OCI-LY7 (cell line): ENCODE results near the gene SHOX.

Experiments used
- EZH2phosphoT487 ChIP-seq: fragments of 200-600 bp; sonication (generic); IDR thresholded peaks from 2 replicates; pipeline ENCODE4 v1.6.1; 2018; ENCODE audit warnings: low read depth, borderline replicate concordance, mild to moderate bottlenecking, mixed run types, antibody characterized with exemption, low read length, moderate library complexity, mixed read lengths
- TF ChIP-seq, protein P1 (sequence below): fragments of 200-600 bp; sonication (generic); conservative IDR thresholded peaks from 2 replicates; pipeline ENCODE4 v1.5.1; 2014; ENCODE audit warnings: mild to moderate bottlenecking, antibody characterized with exemption, low read length, moderate library complexity, mixed read lengths

DNA sequence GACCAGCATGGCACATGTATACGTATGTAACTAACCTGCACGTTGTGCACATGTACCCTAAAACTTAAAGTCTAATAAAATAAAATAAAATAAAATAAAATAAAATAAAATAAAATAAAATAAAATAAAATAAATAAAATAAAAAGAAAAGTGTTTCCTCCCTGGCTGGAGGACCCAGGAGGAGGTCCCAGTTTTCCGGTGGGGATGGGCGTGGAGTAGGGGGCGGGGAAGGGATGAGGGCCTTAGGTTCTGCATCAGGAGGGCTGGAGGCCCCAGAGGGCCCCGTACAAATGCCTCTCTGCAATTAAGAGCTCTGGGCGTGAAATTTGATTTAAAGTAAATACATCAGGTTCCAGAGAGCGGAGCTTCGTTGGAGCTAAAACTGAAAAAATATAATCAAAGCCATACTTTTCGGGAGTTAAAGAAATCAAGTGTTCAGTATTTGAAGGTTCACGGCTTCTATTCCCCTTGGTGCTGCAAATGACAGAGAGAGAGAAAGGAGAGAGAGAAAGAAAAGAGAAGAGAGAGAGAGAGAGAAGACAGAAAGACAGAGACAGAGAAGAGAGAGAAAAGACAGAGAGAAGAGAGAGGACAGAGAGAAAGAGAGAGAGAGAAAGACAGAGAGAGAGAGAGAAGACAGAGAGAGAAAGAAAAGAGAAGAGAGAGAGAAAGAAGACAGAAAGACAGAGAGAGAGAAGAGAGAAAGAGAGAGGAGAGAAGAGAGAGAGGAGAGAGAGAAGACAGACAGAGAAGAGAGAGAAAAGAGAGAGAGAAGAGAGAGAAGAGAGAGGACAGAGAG is 8.7 kb upstream of the SHOX start:
- no peak for TF ChIP-seq EZH2phosphoT487
- TF ChIP-seq, protein P1, sequence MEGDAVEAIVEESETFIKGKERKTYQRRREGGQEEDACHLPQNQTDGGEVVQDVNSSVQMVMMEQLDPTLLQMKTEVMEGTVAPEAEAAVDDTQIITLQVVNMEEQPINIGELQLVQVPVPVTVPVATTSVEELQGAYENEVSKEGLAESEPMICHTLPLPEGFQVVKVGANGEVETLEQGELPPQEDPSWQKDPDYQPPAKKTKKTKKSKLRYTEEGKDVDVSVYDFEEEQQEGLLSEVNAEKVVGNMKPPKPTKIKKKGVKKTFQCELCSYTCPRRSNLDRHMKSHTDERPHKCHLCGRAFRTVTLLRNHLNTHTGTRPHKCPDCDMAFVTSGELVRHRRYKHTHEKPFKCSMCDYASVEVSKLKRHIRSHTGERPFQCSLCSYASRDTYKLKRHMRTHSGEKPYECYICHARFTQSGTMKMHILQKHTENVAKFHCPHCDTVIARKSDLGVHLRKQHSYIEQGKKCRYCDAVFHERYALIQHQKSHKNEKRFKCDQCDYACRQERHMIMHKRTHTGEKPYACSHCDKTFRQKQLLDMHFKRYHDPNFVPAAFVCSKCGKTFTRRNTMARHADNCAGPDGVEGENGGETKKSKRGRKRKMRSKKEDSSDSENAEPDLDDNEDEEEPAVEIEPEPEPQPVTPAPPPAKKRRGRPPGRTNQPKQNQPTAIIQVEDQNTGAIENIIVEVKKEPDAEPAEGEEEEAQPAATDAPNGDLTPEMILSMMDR, result no peak
